ENCODE measurements around the gene CDON.
A peak's percentile ranks its signal among the peaks of the same experiment; 100 is the strongest.

The CDON gene

DNA sequence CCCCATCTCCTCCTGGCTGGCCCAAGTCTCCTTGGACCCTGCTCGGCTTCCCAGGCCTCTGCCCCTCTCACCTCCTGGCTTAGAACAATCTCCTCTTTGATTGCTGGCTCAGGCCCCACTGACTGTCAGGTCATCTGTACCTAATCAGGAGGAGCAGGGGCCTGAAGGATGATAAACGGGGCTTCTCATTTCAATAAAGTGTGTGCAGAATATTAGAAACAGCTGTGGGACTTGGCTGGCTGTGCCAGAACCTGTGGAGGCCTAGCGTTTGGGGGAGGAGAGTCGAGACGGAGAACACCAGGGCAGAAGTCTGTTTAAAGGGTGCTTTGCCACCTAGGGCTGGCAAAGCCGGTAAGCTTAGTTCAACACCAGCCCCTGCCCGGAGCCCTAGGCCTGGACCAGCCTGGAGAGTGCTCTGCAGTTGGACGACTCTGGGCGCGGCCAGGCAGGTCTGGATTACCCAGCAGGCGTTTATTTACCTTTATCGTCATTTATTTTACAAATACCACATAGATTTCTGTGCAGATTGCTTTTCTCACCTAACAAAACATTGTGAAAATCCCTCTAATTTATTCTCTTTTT, 127.0 kb downstream of the CDON start:
- intact Hi-C loops (cut with DNase I; ENCODE audit: low total_unique reads), result no loop called here
- H3K27me3 ChIP-seq, result peaks cover 0 to 14% of the 10 kb centered on the region in 2 donors
- H3K9me3 ChIP-seq, result no peaks in the 10 kb centered on the region
- H3K4me1 ChIP-seq, result no peaks in the 10 kb centered on the region
- DNase-seq, result peak in 1 of 2 donors; percentile 39
- H3K36me3 ChIP-seq, result no peaks in the 10 kb centered on the region
- no peak overlapping the region for H3K27ac ChIP-seq
- H3K4me3 ChIP-seq, result no peak overlapping the region
- TF ChIP-seq, protein P1, sequence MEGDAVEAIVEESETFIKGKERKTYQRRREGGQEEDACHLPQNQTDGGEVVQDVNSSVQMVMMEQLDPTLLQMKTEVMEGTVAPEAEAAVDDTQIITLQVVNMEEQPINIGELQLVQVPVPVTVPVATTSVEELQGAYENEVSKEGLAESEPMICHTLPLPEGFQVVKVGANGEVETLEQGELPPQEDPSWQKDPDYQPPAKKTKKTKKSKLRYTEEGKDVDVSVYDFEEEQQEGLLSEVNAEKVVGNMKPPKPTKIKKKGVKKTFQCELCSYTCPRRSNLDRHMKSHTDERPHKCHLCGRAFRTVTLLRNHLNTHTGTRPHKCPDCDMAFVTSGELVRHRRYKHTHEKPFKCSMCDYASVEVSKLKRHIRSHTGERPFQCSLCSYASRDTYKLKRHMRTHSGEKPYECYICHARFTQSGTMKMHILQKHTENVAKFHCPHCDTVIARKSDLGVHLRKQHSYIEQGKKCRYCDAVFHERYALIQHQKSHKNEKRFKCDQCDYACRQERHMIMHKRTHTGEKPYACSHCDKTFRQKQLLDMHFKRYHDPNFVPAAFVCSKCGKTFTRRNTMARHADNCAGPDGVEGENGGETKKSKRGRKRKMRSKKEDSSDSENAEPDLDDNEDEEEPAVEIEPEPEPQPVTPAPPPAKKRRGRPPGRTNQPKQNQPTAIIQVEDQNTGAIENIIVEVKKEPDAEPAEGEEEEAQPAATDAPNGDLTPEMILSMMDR (IDR thresholded peaks at IDR 0.05), result no peak

DNA sequence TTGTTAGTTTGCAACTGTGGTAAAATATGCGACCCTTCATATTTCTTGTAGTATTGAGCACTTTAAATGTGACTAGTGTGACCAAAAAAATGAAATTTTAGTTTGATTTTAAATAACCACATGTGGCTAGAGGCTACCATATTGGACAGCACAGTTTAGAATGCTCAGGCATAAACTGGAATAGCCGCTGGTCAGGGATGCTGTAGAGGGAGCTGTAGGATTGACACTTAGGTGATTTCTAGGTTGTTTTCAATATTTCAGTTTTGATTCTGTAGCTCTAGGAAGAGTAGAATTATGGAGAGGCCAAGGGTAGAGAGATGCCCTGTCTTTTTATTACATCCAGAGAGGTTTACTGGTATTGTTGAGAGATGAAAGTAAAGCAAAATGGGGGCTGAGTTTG, 127.6 kb downstream of the CDON start:
- no peaks in the 10 kb centered on the region for H3K36me3 ChIP-seq
- peaks cover 0 to 18% of the 10 kb centered on the region in 2 donors for H3K27me3 ChIP-seq
- H3K4me3 ChIP-seq, result no peak overlapping the region
- H3K4me1 ChIP-seq, result no peaks in the 10 kb centered on the region
- H3K27ac ChIP-seq, result no peak overlapping the region
- H3K9me3 ChIP-seq, result no peaks in the 10 kb centered on the region
- intact Hi-C loops (cut with DNase I; ENCODE audit: low total_unique reads), result no loop called here
- DNase-seq, result no peak
- TF ChIP-seq, protein P1 (IDR thresholded peaks at IDR 0.05), result no peak

DNA sequence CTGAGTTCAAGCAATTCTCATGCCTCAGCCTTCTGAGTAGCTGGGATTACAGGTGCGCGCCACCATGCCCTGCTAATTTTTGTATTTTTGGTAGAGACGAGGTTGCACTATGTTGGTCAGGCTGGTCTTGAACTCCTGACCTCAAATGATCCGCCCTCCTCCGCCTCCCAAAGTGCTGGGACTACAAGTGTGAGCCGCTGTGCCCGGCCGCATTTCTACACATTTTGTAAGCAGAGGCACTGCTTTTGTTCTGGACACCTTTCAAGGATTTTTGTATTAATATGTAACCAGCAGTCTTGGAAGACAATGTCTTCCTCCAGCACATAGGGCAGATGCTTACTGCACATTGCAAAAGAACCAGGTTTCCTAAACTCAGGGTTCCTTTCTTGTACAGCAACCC, 128.2 kb downstream of the CDON start:
- TF ChIP-seq, protein P1 (IDR thresholded peaks at IDR 0.05), result no peak
- Histone ChIP-seq H3K9me3 (no peaks in the 10 kb centered on the region), H3K27me3 (peaks cover 0 to 23% of the 10 kb centered on the region in 2 donors), H3K4me3 (no peak overlapping the region), H3K36me3 (no peaks in the 10 kb centered on the region), H3K4me1 (no peaks in the 10 kb centered on the region), H3K27ac (no peak overlapping the region)
- DNase-seq, result peak in 1 of 2 donors; percentile 17
- intact Hi-C loops (cut with DNase I; ENCODE audit: low total_unique reads), result loop anchor here (5.0 kb wide), 1 partner anchor 253 kb away; no protein-coding TSS in a partner anchor

DNA sequence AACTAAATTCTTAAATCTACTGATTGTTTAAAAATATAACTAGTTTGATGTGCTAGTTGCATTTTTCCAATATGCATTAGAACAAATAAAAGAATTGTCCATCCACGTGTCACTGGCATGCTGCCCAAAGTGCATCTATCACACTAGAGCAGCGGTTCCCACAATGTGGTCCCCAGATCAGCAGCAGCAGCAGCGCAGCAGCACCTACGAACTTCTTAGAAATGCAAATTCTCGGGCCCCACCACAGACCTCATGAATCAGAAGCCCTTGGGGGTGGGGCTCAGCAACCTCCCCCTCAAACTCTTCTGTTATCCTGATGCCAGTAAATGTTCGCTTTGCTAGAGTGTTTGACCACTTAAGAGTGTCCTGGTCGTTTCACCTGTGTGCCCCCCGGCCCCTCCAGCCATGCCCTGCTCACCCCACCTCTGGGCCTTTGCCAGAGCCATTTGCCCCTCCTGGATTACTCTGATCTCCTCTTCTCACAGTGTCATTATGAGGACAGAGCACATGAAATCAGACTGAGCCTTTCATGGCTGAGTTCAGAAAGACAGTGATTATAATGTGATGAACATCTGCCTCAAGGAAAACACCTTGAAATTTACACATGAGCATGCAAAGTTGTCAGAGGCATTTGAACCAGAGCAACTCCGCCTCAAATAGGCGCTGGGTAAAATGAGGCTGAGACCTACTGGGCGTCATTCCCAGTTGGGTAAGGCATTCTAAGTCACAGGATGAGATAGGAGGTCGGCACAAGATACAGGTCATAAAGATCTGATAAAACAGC, 129.4 kb downstream of the CDON start:
- Histone ChIP-seq H3K27ac (no peak overlapping the region), H3K4me3 (no peak overlapping the region), H3K27me3 (peaks cover 0 to 27% of the 10 kb centered on the region in 2 donors), H3K9me3 (no peaks in the 10 kb centered on the region), H3K4me1 (no peaks in the 10 kb centered on the region), H3K36me3 (no peaks in the 10 kb centered on the region)
- DNase-seq, result peak in 1 of 2 donors; percentile 38
- TF ChIP-seq, protein P1 (IDR thresholded peaks at IDR 0.05), result no peak
- intact Hi-C loops (cut with DNase I; ENCODE audit: low total_unique reads), result loop anchor here (5.0 kb wide), 1 partner anchor 254 kb away; no protein-coding TSS in a partner anchor

DNA sequence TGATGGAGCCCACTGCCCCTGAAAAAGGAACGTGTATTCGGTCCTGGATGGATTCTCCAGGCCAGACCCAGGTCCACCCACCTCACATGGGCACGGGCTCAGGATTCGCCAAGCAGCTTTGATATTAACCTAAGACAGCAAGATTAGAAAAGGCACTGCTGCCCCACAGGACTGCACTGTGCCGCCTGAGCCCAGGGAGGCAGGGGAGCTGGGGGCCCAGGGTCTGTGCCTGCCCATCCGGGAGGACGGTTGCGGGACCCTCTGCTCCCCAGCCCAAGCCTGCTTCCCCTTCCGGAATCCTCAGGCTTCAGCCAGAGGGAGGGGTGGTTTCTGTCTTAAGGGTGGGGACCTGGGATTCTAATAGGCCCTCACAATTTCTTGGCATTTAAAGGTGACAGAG, 130.4 kb downstream of the CDON start:
- H3K4me1 ChIP-seq, result no peaks in the 10 kb centered on the region

More for the DNA sequence above, 130.4 kb downstream of the CDON start:
- no peaks in the 10 kb centered on the region for H3K36me3 ChIP-seq
- TF ChIP-seq, protein P1 (IDR thresholded peaks at IDR 0.05), result no peak
- intact Hi-C loops (cut with DNase I; ENCODE audit: low total_unique reads), result loop anchor here (5.0 kb wide), 1 partner anchor 255 kb away; no protein-coding TSS in a partner anchor
- H3K27me3 ChIP-seq, result peaks cover 0 to 27% of the 10 kb centered on the region in 2 donors
- H3K9me3 ChIP-seq, result no peaks in the 10 kb centered on the region
- no peak overlapping the region for H3K4me3 ChIP-seq
- H3K27ac ChIP-seq, result no peak overlapping the region
- peak in 1 of 2 donors; percentile 54 for DNase-seq
